ENCODE results near the gene RAPGEF6.
A peak's percentile ranks its signal among the peaks of the same experiment; 100 is the strongest.

RAPGEF6 gene

DNA sequence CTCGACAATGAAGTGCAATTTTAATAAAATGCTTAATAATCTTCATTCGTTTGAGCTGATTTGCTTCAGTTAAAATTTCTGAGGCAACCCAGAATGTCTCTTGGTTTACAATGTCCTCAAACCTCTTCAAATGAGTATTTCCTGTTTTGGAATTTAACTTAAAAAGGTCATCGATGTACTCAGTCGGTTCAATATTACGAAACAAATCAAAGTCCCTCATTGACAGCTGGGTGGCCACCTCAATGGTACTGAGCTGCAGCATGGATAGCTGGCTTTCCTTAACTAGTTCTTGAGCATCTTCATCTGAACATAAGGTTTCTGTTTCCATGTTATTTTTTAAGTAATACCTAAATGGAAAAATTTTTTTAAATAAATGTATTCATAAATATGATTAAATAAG lies 173.3 kb downstream of the RAPGEF6 start:
- Mint-ChIP-seq H3K4me1 (ENCODE audit: low read depth) (peaks cover 17% of the 10 kb centered on the region), H3K36me3 (ENCODE audit: low read depth) (peaks cover 47% of the 10 kb centered on the region), H3K27ac (no peak overlapping the region), H3K9me3 (no peaks in the 10 kb centered on the region), H3K27me3 (ENCODE audit: low read depth) (no peaks in the 10 kb centered on the region), H3K4me3 (no peak overlapping the region)
- no peak for DNase-seq (ENCODE audit: low spot score)

DNA sequence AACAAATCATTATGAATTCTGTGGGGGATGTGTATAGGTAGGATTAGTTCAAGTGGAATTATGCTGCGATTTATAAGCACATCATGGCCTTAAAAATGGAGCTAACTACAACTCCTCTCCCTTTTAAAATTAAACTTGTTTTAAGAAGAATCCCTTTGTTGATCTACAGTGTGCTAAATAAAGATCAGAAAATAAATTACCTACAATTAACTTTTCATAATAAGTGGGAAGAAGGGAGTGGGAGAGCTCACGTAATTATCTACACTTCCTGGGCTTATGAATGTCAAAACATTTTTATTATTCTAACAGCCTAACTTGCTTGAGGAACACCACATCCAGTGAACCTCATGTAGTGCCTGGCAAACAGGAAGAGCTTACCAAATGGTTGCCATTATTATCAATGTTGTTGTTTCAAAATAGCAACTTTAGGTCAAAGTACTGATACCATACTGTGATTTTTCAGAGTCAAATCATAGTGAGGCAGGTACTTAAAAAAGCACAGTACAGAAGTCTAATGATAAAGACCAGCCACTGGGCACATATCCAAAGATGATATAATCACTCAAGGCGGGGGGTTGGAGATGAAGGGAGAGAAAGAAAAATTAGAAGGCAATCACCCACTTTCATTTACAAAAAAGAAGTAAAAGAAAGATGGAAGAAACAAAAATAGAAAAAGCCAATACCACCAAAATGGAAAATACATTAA lies 174.0 kb downstream of the RAPGEF6 start:
- H3K27ac Mint-ChIP-seq = no peak overlapping the region
- peaks cover 14% of the 10 kb centered on the region for H3K4me1 Mint-ChIP-seq (ENCODE audit: low read depth)
- H3K4me3 Mint-ChIP-seq = no peak overlapping the region
- H3K36me3 Mint-ChIP-seq (ENCODE audit: low read depth) = peaks cover 47% of the 10 kb centered on the region
- no peaks in the 10 kb centered on the region for H3K9me3 Mint-ChIP-seq
- no peak for DNase-seq (ENCODE audit: low spot score)
- H3K27me3 Mint-ChIP-seq (ENCODE audit: low read depth) = no peaks in the 10 kb centered on the region

- Mint-ChIP-seq H3K4me3 (no peak overlapping the region), H3K27ac (no peak overlapping the region), H3K36me3 (ENCODE audit: low read depth) (peaks cover 49% of the 10 kb centered on the region), H3K4me1 (ENCODE audit: low read depth) (peaks cover 14% of the 10 kb centered on the region), H3K9me3 (no peaks in the 10 kb centered on the region), H3K27me3 (ENCODE audit: low read depth) (no peaks in the 10 kb centered on the region)
- no peak for DNase-seq (ENCODE audit: low spot score)
These were observed 174.9 kb downstream of the RAPGEF6 start for GRCh38 chr5:131460133-131460532.

GRCh38 chr5:131459216-131459615 lies 175.8 kb downstream of the RAPGEF6 start:
- Mint-ChIP-seq H3K4me1 (ENCODE audit: low read depth) (peaks cover 16% of the 10 kb centered on the region), H3K27ac (no peak overlapping the region), H3K4me3 (no peak overlapping the region), H3K9me3 (no peaks in the 10 kb centered on the region), H3K27me3 (ENCODE audit: low read depth) (no peaks in the 10 kb centered on the region), H3K36me3 (ENCODE audit: low read depth) (peaks cover 58% of the 10 kb centered on the region)
- DNase-seq (ENCODE audit: low spot score) = no peak

GRCh38 chr5:131457193-131457592 lies 177.8 kb downstream of the RAPGEF6 start:
- DNase-seq (ENCODE audit: low spot score) = no peak
- Mint-ChIP-seq H3K4me1 (ENCODE audit: low read depth) (peaks cover 13% of the 10 kb centered on the region), H3K4me3 (no peak overlapping the region), H3K9me3 (no peaks in the 10 kb centered on the region), H3K27me3 (ENCODE audit: low read depth) (no peaks in the 10 kb centered on the region), H3K27ac (no peak overlapping the region), H3K36me3 (ENCODE audit: low read depth) (peaks cover 55% of the 10 kb centered on the region)

GRCh38 chr5:131450941-131451340 lies 184.1 kb downstream of the RAPGEF6 start:
- Mint-ChIP-seq H3K4me3 (no peak overlapping the region), H3K9me3 (no peaks in the 10 kb centered on the region), H3K4me1 (ENCODE audit: low read depth) (peaks cover 12% of the 10 kb centered on the region), H3K36me3 (ENCODE audit: low read depth) (peaks cover 47% of the 10 kb centered on the region), H3K27me3 (ENCODE audit: low read depth) (no peaks in the 10 kb centered on the region), H3K27ac (no peak overlapping the region)
- no peak for DNase-seq (ENCODE audit: low spot score)

GRCh38 chr5:131441184-131441583 lies 193.8 kb downstream of the RAPGEF6 start:
- H3K27me3 Mint-ChIP-seq (ENCODE audit: low read depth) = no peaks in the 10 kb centered on the region
- no peak overlapping the region for H3K27ac Mint-ChIP-seq
- no peak overlapping the region for H3K4me3 Mint-ChIP-seq
- H3K36me3 Mint-ChIP-seq (ENCODE audit: low read depth) = peaks cover 52% of the 10 kb centered on the region
- DNase-seq (ENCODE audit: low spot score) = no peak
- no peaks in the 10 kb centered on the region for H3K9me3 Mint-ChIP-seq
- H3K4me1 Mint-ChIP-seq (ENCODE audit: low read depth) = peaks cover 11% of the 10 kb centered on the region

DNA sequence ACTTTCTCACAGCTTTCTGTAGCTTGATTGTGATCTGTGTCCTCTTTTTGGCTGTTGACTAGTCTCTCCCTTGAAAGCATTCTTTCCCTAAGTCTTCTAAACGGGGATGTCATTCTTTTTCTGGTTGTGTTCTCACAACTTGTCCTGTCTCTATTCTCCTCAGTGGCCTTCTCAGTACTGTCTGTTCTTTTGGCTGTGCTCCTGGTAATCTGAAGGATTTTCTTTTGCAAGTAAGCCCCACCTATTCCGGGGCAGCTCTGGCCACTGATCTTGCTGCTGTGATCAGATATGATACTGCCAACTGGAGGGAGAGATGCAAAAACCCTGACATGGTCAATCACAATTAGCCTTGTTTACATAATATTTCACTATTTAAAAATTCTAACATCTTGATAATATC lies 198.9 kb downstream of the RAPGEF6 start:
- H3K27me3 Mint-ChIP-seq (ENCODE audit: low read depth) = no peaks in the 10 kb centered on the region
- H3K9me3 Mint-ChIP-seq = no peaks in the 10 kb centered on the region
- no peak overlapping the region for H3K4me3 Mint-ChIP-seq
- DNase-seq (ENCODE audit: low spot score) = no peak
- no peak overlapping the region for H3K27ac Mint-ChIP-seq
- peaks cover 58% of the 10 kb centered on the region for H3K36me3 Mint-ChIP-seq (ENCODE audit: low read depth)
- peaks cover 5% of the 10 kb centered on the region for H3K4me1 Mint-ChIP-seq (ENCODE audit: low read depth)

- H3K9me3 Mint-ChIP-seq = no peaks in the 10 kb centered on the region
- no peaks in the 10 kb centered on the region for H3K27me3 Mint-ChIP-seq (ENCODE audit: low read depth)
- H3K27ac Mint-ChIP-seq = no peak overlapping the region
- H3K4me3 Mint-ChIP-seq = no peak overlapping the region
- DNase-seq (ENCODE audit: low spot score) = no peak
- peaks cover 62% of the 10 kb centered on the region for H3K36me3 Mint-ChIP-seq (ENCODE audit: low read depth)
- H3K4me1 Mint-ChIP-seq (ENCODE audit: low read depth) = peaks cover 7% of the 10 kb centered on the region
These were observed 201.9 kb downstream of the RAPGEF6 start for GRCh38 chr5:131433109-131433508.

DNA sequence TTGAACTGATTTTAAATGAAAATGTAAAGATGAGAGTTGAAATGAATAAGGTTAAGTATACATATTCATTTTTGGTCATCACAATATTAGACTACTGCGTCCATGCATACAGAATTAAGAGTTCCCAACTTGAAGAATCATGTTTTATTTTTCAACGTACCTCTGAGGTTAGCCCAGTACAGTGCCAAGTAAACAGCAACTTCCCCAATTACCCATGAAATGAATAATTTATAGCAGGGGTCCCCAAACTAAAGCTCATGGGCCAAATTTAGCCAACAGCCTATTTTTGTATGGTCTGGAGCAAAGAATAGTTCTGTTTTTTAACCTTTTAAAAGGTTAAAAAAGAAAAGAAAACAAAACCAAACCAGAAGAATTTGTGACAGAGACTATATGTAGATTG lies 203.2 kb downstream of the RAPGEF6 start:
- Mint-ChIP-seq H3K36me3 (ENCODE audit: low read depth) (peaks cover 58% of the 10 kb centered on the region), H3K4me1 (ENCODE audit: low read depth) (peaks cover 7% of the 10 kb centered on the region), H3K4me3 (no peak overlapping the region), H3K9me3 (no peaks in the 10 kb centered on the region), H3K27me3 (ENCODE audit: low read depth) (no peaks in the 10 kb centered on the region), H3K27ac (no peak overlapping the region)
- no peak for DNase-seq (ENCODE audit: low spot score)

- Mint-ChIP-seq H3K27ac (no peak overlapping the region), H3K27me3 (ENCODE audit: low read depth) (no peaks in the 10 kb centered on the region), H3K36me3 (ENCODE audit: low read depth) (peaks cover 62% of the 10 kb centered on the region), H3K9me3 (no peaks in the 10 kb centered on the region), H3K4me1 (ENCODE audit: low read depth) (peaks cover 4% of the 10 kb centered on the region), H3K4me3 (no peak overlapping the region)
- no peak for DNase-seq (ENCODE audit: low spot score)
These were observed 204.2 kb downstream of the RAPGEF6 start for GRCh38 chr5:131430794-131431193.

DNA sequence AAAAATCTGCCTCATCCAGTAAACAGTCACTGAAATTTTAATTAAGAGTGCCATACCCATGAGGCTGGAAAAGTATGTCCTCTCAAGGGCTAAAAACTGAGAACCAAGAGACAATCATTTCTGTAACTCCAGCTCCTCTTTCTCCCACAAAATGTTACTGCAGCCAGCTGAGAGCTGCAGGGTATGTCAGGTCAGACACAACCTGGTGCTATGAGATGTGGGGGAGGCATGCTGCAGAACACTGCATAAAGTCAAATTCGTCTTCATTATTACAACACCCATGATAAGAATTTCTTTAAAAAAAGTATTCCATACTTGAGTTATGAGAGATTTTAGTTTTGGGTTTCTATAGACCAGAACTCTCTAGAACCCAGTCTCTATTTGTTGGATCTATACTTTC lies 209.0 kb downstream of the RAPGEF6 start:
- H3K27ac Mint-ChIP-seq = no peak overlapping the region
- H3K4me1 Mint-ChIP-seq (ENCODE audit: low read depth) = peaks cover 4% of the 10 kb centered on the region
- no peaks in the 10 kb centered on the region for H3K27me3 Mint-ChIP-seq (ENCODE audit: low read depth)
- H3K36me3 Mint-ChIP-seq (ENCODE audit: low read depth) = peaks cover 45% of the 10 kb centered on the region
- no peak for DNase-seq (ENCODE audit: low spot score)
- H3K9me3 Mint-ChIP-seq = no peaks in the 10 kb centered on the region
- no peak overlapping the region for H3K4me3 Mint-ChIP-seq

DNA sequence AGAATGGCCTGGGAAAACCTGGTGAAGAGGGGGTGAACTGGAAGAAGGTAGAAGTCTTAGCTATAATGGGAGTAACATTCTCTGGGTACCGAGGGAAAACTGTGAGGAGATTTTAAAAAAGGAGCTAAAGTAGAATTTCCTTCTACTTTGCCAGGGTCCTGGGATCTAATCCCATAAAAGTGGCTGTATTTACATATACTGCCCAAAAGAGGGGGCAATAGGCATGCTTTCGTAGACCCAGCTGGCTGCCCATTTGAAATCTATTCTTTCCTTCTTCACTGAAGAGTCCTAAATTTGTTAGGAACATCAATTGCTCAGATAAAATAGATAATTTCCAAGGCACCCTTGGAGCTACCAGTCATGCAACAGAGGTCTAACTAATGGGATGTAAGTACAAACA lies 212.0 kb downstream of the RAPGEF6 start:
- peaks cover 34% of the 10 kb centered on the region for H3K36me3 Mint-ChIP-seq (ENCODE audit: low read depth)
- no peak for DNase-seq (ENCODE audit: low spot score)
- peaks cover 6% of the 10 kb centered on the region for H3K4me1 Mint-ChIP-seq (ENCODE audit: low read depth)
- no peaks in the 10 kb centered on the region for H3K9me3 Mint-ChIP-seq
- H3K4me3 Mint-ChIP-seq = no peak overlapping the region
- no peaks in the 10 kb centered on the region for H3K27me3 Mint-ChIP-seq (ENCODE audit: low read depth)
- H3K27ac Mint-ChIP-seq = no peak overlapping the region

GRCh38 chr5:131419877-131420276 lies 215.2 kb downstream of the RAPGEF6 start:
- Mint-ChIP-seq H3K36me3 (ENCODE audit: low read depth) (peaks cover 24% of the 10 kb centered on the region), H3K27ac (peak overlapping the region; percentile 38), H3K4me1 (ENCODE audit: low read depth) (peaks cover 23% of the 10 kb centered on the region), H3K9me3 (no peaks in the 10 kb centered on the region), H3K27me3 (ENCODE audit: low read depth) (no peaks in the 10 kb centered on the region), H3K4me3 (no peak overlapping the region)
- no peak for DNase-seq (ENCODE audit: low spot score)

GRCh38 chr5:131418846-131419245 lies 216.2 kb downstream of the RAPGEF6 start:
- H3K36me3 Mint-ChIP-seq (ENCODE audit: low read depth) = peaks cover 31% of the 10 kb centered on the region

More at GRCh38 chr5:131418846-131419245, 216.2 kb downstream of the RAPGEF6 start:
- H3K9me3 Mint-ChIP-seq = no peaks in the 10 kb centered on the region
- DNase-seq (ENCODE audit: low spot score) = no peak
- no peak overlapping the region for H3K4me3 Mint-ChIP-seq
- H3K27me3 Mint-ChIP-seq (ENCODE audit: low read depth) = no peaks in the 10 kb centered on the region
- peaks cover 32% of the 10 kb centered on the region for H3K4me1 Mint-ChIP-seq (ENCODE audit: low read depth)
- no peak overlapping the region for H3K27ac Mint-ChIP-seq

Data from T-helper 2 cell treated with Interferon-gamma antibody and Interleukin-4, amounts not matched to agents 5 μg/mL and 100 μg/mL, for 36 hours (primary cell).